Activated CD8-positive, alpha-beta memory T cell treated with anti-CD3 and anti-CD28 coated beads for 4 hours (primary cell): ENCODE data around the gene DHRS1.

Experiments
- DNase-seq, 2 donors: peaks; one replicate each; pipeline ENCODE4 v3.0.0-alpha.2; 2020; ENCODE audit warnings: low read depth in 2 of 2

The DHRS1 gene

DNA sequence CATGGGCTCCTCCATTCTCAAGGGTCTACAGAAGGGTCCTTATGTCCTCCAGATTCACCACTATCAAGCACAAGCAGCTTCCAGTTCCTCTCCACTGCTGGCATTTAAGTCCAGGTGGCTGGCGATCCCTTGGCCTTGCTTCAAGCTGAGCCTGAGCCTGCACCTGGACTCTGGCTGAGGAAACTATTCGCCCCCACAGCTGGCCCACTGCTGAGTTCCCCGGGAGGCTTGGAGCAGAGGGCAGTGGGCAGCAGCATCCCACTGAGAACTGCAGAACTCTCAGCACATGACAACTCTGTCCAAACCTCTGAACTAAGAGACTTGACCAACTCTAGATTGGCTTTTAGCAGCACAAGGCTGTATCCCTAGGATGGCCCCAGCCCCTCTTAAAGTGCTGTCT, 16.8 kb downstream of the DHRS1 start:
- DNase-seq = no peak

- no peak for DNase-seq
These were observed 17.9 kb downstream of the DHRS1 start for GRCh38 chr14:24281636-24282035.

GRCh38 chr14:24280797-24281460, 18.7 kb downstream of the DHRS1 start:
- no peak for DNase-seq

GRCh38 chr14:24279301-24280186, 20.0 kb downstream of the DHRS1 start:
- DNase-seq = no peak

DNA sequence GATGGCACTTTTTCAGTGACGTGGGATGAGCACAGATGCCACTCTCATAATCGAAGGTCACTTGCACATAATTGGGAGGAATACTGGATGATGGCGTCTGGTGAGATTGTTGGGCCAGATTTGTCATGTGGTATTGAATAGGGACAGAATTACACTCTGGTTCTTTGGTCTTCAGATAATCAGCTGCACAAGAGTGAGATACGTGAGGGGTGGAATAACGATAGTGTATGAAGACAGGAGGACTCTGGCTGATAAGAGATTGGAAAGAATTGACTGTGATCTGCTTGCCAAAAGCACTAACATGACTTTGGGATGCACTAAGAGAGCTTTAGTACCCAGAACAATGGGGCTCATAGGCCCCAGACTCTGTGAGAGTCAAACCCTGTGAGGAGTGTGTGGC, 21.2 kb downstream of the DHRS1 start:
- no peak for DNase-seq

DNA sequence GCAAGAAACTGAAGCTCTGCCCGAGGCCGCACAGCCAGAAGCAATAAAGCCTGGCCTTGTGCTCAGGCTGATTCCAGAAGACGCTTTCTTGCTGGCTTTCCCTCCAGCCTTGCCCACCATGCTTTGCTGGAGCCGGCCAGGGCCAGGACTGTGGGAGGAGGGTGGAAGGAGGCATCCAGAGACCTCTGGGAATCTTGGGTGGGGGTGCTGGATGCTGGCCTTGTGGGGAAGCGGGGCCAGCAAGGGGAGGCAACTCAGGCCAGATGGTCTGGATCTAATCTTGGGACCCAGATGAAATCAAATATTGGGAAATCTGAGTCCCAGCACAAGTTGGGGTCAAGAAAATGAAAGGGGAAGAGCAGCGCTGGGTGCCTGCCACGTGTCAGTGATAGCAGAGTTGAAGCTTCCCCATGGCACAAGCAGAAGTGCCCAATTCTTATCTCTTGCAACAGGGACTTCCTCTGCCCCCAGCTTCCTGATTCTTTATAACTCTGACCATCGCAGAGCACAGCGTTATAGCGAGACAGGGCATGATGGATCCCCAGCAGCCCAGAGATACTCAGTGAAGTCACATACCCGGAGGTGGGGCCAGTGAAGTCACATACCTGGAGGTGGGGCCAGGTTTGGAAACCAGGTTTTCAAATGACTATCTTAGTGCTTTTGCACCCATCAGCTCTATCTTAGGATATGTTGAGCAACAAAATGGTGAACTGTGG, 21.8 kb downstream of the DHRS1 start:
- no peak for DNase-seq

GRCh38 chr14:24277071-24277470, 22.5 kb downstream of the DHRS1 start:
- DNase-seq = no peak

DNA sequence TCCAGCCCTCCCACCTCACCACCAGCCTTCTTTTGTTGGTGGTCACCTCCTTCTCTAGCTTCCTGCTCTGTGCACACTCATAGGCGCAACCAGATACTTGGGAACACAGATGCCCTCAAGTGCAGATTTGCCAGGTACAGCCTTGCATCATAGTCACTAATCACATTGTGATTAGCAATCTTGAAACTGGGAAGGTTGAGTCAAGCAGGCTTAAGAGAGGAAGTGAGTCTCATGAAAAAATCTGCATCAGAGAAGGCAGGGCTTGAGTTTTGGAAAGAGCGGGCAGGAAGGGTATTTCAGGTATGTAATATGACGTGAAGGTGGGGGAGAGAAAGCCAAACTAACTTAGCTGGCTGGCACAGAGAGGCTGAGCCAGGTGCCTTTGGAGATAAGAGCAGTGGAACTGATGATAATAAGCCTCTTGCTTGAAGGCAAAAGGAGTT, 25.5 kb downstream of the DHRS1 start:
- DNase-seq = peak in 1 of 2 donors; percentile 23

DNA sequence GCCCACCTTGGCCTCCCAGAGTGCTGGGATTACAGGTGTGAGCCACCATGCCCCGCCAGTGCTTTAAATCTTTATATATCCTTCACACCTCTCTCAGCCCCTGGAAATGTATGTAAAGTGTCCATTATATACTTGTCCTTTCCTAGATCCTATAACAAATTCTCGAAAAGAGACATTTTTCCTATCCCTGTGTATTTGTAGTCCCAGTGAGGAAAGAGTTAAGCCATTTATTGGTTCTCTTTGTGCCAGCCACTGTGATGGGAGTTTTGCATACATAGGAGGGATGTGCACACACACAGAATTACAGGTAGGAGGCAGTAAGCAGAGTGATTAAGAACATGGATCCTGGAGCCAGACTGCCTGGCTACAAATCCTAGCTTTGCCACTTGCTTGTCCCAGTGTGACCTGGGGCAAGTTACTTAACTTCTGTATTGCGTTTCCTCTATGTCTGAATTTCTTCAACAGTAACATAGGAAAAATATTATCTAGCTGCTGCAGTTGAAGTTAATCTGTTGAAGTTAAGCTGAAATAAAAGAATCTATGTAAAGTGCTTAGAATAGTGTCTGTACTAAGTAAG, 26.1 kb downstream of the DHRS1 start:
- no peak for DNase-seq

GRCh38 chr14:24272467-24272866, 27.1 kb downstream of the DHRS1 start:
- DNase-seq = no peak

DNA sequence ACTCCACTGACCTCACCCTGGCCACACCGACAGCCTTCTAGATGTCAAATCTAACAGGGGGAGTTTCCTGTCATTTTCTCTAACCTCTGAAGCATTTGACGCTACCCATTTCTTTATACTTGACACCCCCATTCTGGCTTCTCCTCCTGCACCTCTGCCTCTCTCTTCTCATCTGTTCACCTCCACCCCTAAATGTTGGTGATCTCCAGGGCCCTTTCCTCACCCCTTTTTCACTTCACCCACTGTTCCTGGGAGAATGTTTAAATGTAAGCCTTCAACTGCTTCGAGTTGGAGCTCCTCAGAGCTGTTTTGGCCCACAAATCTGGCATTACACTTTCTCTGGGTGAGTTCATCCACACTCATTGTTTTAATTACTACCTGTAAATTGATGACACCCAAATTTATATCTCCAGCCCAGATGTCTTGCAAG, 27.7 kb downstream of the DHRS1 start:
- no peak for DNase-seq

- DNase-seq = peak; percentile 81 to 84
These were observed 28.3 kb downstream of the DHRS1 start, which contains the start of gene RABGGTA for GRCh38 chr14:24271134-24271833. Gene RABGGTA, minus strand, starts transcription at chr14:24271597. Its CDS starts 482 bp downstream, at chr14:24271115.

DNA sequence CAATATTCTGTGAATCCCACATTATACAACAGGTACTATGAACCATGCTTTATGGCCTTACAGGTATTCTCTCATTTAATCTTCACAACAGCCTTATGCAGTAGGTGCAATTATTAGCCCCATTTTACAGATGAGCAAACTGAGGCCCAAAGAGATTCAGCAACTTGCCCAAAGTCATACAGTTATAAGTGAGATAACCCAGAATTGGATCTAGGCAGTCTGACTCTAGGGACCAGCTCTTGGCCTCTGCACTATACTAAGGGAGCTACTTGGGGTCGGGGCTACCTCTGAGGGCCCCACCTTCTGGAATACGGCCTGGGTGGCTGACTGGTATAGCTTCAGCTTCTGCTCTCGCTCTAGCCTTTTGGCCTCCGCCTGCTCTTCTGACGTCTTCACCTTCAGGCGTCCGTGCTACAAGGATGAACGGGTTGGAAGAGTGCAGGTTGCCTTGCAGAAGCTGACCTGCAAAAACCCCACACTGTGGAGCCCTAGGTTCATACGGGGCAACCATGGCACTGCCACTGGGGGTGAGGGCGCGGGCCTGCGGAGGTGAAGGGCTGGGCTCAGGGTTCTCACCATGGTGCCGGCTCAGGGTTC, 28.9 kb downstream of the DHRS1 start:
- no peak for DNase-seq

DNA sequence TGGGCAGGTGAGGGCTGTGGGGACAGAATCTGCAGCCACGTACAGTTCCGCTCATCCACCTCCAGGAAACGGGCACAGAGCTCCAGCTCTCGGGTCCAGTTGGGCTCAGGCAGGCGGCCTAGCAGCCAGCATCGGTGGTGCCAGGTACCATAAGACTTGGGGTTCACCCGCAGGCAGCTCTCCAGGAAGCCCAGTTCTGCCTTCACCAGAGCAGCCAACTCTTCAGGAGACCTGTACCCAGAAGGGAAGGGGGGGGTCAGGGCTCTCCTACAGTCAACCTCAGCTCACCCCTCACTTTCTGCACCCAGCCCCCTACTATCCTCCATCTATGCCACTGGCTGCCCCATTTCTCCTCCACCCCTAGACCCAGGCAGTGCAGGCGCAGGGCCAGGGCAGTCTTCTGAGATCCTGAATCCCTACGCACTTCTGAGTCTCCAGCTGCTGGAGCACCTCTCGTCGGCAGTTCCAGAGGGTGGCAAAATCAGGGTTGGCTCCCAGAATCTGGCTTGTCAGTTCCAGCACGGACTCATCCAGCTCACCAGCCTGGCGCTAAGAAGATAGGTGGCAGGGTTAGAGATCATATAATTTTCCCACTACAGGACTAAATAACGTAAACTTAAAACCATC, 29.6 kb downstream of the DHRS1 start:
- DNase-seq = no peak

DNA sequence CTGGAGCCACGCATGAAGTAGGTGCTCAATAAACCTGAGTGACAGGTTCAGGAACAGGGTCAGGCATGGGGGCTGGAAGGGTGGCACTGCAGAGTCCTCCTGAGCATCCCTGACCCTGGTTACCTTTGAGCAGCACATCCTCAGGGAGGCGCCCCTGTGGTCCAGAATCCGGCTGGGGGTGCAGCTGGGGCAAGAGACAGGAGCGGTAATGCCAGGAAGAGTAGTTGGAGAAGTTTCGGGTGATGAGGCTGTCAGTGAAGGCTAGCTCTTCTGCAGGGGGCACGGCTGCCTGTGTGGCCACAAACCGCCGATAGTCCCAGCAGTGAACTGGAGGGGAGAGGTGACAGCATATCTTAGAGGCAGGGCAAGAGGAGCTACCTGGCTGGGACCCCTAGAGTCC, 30.2 kb downstream of the DHRS1 start:
- no peak for DNase-seq

GRCh38 chr14:24268225-24268624, 31.4 kb downstream of the DHRS1 start:
- no peak for DNase-seq

GRCh38 chr14:24267516-24267915, 32.1 kb downstream of the DHRS1 start:
- DNase-seq = no peak

DNA sequence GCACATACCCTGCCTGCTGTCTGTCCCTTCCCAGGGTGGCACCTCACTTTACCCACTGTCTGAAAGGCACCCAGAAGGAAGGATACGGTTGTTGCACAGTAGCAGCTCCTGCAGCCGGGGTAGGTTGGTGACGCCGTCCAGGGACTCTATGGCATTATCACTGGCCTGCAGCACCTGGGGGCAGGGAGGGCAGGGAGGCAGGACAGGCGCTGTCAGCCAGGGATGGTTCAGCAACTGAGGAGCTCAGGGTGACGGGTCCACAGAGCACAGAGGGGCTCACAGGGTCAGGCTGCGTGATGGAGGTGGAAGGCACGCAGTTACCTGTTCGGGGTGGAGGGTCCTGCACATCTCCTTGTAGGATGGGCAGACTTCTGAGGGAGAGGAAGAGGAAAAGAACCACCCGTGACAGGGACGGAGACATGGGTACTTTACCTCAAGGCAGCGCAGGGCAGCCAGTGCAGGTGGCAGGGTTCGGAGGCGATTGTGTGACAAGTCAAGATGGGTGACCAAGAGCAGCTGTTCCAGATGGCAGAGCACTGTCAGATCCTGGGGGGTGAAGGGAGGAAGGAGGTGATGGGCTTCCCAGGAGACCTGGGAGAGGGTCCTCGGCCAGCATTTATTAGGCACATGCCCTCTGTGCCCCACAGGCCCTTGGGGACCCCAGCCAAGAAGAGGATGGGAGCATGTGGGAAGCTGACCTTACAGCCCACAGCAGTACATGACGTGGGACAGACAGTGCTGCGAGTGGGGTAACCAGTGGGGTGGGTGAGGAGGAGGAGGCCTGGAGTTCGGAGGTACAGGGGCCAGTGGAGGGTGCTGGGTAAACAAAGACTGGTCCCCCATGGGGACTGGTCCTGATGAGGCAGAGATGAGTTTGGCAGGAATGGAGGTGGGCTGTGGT, 33.0 kb downstream of the DHRS1 start:
- no peak for DNase-seq

GRCh38 chr14:24264298-24264697, 35.3 kb downstream of the DHRS1 start:
- DNase-seq = no peak
